Fibroblast of the conjunctiva (primary cell): ENCODE results near the gene UPF3A.
"Not testable (repeated sequence)": the region's sequence is repeated elsewhere in the genome, so short reads cannot be mapped to it uniquely, and the experiment has no call there.

Experiments used
- DNase-seq: peaks from one replicate; pipeline ENCODE4 v3.0.0-alpha.2; 2010; ENCODE audit warnings: low read depth

Gene UPF3A

GRCh38 chr13:114281351-114282040 is at the start of gene UPF3A:
UPF3A (plus strand) TSS chr13:114281601; CDS start chr13:114281640, 39 bp downstream.
- DNase-seq, result peak; percentile 85

GRCh38 chr13:114231886-114232285 is 49.5 kb upstream of the UPF3A start:
- DNase-seq, result no peak

- no peak for DNase-seq
Measured at GRCh38 chr13:114234266-114234644, 47.1 kb upstream of the UPF3A start.

GRCh38 chr13:114234645-114235421 is 46.6 kb upstream of the UPF3A start, which contains the start of gene CDC16:
CDC16 (plus strand) TSS chr13:114234897; CDS start chr13:114235085, 188 bp downstream.
- peak; percentile 82 for DNase-seq

- no peak for DNase-seq
Measured at GRCh38 chr13:114235697-114236096, 45.7 kb upstream of the UPF3A start.

GRCh38 chr13:114236227-114236626 is 45.2 kb upstream of the UPF3A start:
- no peak for DNase-seq

- no peak for DNase-seq
Measured at GRCh38 chr13:114237415-114238112, 43.8 kb upstream of the UPF3A start.

GRCh38 chr13:114241918-114242317 is 39.5 kb upstream of the UPF3A start:
- no peak for DNase-seq

GRCh38 chr13:114243971-114244370 is 37.4 kb upstream of the UPF3A start:
- no peak for DNase-seq

- DNase-seq, result no peak
Measured at GRCh38 chr13:114244637-114245036, 36.8 kb upstream of the UPF3A start.

GRCh38 chr13:114248011-114248410 is 33.4 kb upstream of the UPF3A start:
- DNase-seq, result no peak

GRCh38 chr13:114249077-114249476 is 32.3 kb upstream of the UPF3A start:
- DNase-seq, result no peak

- not testable (repeated sequence) for DNase-seq
Measured at GRCh38 chr13:114251639-114252440, 29.6 kb upstream of the UPF3A start.

GRCh38 chr13:114256547-114256946 is 24.9 kb upstream of the UPF3A start:
- DNase-seq, result no peak

GRCh38 chr13:114257014-114257413 is 24.4 kb upstream of the UPF3A start:
- no peak for DNase-seq

GRCh38 chr13:114258589-114258988 is 22.8 kb upstream of the UPF3A start:
- DNase-seq, result no peak

GRCh38 chr13:114259374-114259773 is 22.0 kb upstream of the UPF3A start:
- no peak for DNase-seq

GRCh38 chr13:114259974-114260373 is 21.4 kb upstream of the UPF3A start:
- no peak for DNase-seq

- DNase-seq, result no peak
Measured at GRCh38 chr13:114260814-114261213, 20.6 kb upstream of the UPF3A start.

- no peak for DNase-seq
Measured at GRCh38 chr13:114261328-114261965, 20.0 kb upstream of the UPF3A start.

GRCh38 chr13:114263578-114263977 is 17.8 kb upstream of the UPF3A start:
- DNase-seq, result no peak
